ENCODE results near the gene CNTNAP2.

DNA sequence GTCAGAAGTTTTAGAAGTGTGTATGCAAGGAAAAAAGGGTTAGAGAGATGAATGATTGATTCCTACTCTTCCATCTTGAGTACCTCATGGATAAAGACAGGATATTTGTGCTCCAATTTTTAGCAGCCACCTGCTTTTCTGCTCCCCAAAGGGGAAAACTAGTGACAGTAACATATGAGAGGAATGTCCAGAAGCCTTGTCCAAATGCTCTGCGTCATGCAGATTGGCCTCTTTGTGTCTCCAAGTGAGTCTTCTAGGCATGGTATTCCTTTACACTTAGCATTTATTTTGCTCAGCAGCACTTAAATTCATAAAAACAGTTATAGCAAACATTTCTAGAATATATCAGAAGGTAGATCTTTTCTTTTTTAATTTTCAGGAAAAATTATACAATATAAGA lies 306.8 kb downstream of the CNTNAP2 start:
- TF ChIP-seq RAD21 (IDR thresholded peaks at IDR 0.05; ENCODE audit: low read length) (no peak), POLR2A (IDR thresholded peaks at IDR 0.05; ENCODE audit: low read depth, low read length) (no peak), BHLHE40 (IDR thresholded peaks at IDR 0.05; ENCODE audit: low read depth, low read length) (no peak)
- TF ChIP-seq, protein P1, sequence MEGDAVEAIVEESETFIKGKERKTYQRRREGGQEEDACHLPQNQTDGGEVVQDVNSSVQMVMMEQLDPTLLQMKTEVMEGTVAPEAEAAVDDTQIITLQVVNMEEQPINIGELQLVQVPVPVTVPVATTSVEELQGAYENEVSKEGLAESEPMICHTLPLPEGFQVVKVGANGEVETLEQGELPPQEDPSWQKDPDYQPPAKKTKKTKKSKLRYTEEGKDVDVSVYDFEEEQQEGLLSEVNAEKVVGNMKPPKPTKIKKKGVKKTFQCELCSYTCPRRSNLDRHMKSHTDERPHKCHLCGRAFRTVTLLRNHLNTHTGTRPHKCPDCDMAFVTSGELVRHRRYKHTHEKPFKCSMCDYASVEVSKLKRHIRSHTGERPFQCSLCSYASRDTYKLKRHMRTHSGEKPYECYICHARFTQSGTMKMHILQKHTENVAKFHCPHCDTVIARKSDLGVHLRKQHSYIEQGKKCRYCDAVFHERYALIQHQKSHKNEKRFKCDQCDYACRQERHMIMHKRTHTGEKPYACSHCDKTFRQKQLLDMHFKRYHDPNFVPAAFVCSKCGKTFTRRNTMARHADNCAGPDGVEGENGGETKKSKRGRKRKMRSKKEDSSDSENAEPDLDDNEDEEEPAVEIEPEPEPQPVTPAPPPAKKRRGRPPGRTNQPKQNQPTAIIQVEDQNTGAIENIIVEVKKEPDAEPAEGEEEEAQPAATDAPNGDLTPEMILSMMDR (conservative IDR thresholded peaks at IDR 0.05; ENCODE audit: low read depth, low read length), result no peak
